HG02884 (cell line): ENCODE measurements around the gene LRP5.

Experiments
- ATAC-seq: cut with Tn5 transposase; IDR thresholded peaks from one replicate; pipeline ENCODE4 v1.9.1; 2021; ENCODE audit warnings: mild to moderate bottlenecking, moderate library complexity; ENCODE audit not compliant: unreplicated experiment

The LRP5 gene

DNA sequence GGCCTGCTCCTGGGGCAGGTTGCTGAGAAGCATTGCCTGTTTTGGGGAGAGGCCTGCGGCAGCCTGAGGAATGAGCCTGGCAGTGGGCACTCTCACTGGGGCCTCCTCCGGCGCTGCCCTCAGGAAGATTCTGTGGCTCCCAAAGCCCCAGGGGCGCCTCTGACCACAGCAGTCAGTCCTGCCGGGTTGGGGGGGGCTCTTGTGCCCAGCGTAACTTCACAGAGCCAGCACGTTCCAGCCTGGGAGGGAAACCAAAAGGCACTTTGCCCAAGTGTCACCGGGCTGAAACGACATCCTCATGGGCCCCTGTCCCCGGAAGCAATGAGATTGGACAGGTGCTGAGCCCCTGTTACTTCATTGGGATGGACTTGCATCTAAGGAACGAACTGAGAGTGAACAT, 4.3 kb upstream of the LRP5 start:
- no peak for ATAC-seq

DNA sequence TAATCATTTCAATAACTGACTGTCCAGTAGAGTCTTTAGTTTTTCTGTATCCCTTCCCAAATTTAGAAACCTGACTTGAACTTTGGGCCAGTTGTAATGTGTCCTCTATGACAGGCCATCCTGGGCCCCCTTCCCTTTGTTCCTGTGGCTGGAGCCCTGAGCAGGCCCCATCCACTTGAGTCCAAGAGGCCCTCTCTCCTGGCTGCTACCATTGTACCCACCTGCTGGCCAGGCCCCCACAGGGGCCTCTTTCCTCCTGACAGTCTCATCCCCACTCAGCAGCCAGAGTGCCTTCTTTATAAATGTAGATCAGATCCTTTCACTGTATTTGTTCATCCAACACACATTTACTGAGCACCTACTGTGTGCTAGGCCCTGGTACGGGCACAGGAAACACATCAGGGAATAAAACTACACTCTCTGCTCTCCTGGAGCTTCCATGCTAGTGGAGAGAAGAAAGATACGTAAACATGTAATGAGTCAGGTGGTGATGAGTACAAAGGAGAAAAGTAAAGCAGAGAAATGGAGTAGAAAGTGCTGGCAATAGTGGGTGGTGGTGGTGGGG, 2.7 kb upstream of the LRP5 start:
- no peak for ATAC-seq

DNA sequence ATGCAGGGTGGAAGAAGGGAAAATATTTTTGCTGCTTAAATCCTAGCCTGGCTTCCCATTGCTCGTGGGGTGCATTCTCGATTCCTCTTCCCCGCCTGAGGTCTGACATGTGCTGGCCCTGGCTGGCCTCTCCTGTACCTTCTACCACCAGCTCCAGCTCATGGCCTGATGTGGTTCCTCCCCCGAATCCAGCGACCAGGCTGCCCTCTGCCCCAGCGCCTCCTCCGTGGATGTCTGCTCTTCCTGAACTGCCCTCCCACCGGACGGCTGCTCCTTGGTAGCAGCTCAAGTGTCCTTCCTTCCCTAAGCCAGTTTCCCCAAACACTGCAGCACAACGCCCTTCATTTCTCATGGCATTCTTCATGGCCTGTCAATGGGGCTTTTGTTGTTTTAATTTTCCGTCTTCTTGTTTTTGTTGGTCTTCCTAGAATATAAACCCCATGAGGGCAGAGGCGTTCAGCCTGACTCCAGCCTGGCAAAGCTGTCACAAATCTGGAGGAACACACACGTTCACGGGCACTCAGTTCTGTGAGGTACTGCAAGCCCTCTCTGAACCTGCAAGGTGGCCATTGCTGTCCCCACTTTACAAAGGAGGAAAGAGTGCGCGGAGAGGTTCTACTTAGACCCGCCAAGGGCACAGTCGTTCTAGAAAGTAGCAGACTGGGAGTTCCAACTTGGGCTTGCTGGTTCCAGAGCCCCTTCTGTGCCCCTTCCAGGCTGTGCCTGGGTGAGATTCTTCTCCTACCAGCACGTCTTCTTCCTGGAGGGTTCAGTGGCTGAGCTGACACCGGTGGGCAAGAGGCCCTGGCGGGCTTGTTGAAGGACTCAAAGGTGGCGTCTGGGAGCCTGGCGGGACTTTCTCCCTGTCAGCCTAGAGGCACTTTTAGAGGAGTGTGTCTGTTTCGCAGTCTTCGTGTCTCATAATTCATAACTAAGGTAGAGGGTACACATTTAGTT, 953 bp upstream of the LRP5 start:
- no peak for ATAC-seq

DNA sequence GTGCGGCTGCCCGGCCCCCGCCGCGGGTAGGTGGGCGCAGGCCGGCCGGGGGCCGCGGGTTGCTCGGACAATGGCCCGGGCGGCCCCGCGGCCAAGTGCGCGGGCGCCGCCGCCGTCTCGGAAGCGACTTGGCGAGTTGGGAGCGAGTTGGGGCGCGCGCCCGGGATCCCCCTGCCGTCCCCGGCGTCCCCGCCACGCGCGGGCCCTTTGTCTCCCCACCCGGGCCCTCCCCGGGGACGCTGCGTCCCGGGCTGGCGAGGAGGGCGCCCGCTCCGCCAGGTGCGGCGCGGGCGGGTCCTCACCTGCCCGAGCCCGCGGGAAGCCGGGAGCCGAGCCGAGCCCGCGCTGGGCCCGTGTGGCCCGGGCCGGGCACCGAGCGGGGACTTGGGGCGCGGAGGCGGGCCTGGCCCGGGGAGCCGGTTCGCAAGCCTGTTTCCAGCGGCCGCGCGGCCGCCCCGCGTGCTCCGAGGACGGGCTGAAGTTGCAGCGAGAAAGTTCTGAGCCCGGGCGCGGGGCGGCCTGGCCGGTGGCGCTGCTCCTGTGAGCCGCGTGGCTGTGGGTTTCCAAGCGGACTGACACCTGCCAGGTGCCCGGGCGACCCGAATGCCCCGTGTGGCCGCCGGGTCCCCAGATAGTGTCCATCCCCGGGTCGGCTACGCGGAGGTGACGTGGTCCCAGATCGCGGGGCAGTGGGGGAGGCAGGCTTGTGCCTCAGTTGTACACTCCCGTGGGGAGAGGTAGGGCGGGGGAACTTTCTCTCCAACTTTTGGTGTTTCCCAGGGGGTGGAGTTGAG, 586 bp downstream of the LRP5 start:
- no peak for ATAC-seq

DNA sequence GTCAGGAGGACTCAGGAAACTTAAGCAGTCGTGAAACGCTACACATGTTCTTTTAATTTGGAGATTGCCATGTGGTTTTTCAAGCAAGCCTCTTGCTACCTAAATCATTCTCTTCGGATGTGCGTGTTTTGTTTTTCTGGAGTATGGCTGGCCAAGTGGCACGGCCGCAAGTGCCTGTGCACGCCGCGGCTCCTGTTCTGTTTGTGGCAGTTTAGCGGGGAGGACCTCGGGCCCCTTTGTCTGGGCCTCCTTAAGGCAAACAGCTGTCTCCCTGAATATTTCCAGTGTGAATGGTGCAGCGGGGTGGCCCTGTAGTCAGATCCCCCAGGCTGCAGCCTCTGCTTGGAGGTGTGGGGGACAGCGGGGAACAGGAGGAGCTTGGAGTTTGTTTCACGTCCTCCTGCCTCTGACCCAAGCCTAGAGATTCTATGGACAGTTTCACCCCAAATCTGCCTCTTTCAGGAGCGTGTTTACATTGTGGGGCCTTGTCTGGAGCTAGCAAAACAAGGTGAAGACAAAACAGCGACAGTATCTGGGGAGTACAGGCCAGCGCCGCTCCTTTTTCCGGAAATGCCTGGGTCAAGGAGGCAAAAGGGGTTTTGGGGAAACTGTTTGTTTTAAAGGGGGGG, 1.3 kb downstream of the LRP5 start:
- ATAC-seq: no peak

DNA sequence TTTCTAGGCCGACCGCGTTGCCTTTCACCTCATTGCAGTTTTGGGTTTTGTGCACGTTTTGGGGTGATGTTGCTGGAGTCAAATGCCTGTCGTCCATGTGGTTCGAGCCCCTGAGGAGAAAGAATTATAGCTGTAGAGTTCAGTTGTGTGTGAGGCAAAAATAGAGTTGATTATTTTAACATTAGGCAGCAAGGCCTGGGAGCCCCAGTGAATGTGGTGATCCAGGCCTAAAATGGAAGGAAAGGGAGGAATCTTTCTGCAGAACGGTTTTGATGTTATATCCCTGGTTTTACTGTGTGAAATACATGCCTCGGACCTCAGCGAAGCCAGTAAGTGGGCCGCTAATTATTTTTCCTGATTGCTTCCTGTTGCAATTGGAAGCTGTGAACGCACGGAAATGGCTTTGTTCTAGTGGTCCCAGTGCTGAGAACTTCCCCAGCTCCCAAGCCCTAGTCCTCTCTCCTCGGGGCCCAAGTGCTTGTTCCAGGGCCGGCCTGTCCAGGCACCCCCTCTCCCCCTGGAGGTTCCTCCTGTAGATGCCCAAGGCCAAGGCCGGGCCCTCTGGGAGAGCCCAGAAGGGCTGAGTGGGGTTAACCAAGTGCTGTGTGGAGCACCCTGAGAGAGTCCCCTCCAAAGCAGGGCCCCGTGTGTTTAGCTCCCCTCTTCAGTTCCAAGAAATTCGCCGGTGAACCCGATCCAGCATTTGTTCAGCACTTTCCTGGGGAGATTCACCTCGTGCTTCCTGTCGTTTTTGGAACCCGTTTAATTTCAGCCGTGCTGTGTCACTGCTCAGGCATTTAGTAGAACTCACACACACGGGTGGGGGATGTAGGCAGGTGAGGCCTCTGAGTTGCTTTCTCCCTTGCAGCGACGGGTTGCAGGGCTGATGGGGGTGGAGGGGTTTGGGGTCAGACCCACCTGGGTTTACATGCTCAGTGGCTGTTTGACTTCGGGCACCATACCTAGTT, 2.1 kb downstream of the LRP5 start:
- ATAC-seq: no peak

DNA sequence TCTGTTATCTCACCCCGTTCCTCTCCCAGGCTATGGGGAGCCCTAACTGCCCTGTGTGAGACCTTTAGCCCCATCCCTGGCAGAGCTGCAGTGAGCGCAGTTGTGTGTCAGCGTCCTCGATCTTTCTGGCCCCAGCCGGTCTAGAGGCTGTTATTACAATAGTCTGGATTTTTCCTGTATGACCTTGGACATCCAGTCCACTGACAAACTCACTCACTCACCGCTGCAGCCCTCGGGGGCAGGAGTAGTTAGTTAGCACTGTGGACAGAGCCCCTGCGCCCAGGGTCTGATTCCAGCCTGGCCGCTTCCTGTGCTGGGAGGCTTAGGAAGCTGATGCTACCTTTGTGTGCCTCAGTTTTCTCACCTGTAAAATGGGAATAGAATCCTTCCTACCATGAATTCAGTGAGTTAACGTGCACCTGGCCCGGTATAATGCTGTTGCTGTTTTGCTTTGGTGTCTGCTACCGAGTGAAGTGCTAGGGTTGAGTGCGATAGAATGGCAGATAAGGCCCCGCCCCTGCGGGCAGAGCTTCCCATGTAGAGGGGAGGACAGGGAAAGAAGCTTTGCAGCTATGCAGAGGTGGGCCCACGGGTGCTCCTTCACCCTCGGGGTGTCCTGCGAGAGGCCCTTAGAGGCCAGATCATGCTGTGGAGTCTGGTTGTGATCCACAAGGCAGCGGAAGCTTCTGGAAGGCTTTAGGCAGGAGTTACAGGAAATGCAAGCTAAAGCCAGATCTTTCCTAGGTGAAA, 3.0 kb downstream of the LRP5 start:
- no peak for ATAC-seq

DNA sequence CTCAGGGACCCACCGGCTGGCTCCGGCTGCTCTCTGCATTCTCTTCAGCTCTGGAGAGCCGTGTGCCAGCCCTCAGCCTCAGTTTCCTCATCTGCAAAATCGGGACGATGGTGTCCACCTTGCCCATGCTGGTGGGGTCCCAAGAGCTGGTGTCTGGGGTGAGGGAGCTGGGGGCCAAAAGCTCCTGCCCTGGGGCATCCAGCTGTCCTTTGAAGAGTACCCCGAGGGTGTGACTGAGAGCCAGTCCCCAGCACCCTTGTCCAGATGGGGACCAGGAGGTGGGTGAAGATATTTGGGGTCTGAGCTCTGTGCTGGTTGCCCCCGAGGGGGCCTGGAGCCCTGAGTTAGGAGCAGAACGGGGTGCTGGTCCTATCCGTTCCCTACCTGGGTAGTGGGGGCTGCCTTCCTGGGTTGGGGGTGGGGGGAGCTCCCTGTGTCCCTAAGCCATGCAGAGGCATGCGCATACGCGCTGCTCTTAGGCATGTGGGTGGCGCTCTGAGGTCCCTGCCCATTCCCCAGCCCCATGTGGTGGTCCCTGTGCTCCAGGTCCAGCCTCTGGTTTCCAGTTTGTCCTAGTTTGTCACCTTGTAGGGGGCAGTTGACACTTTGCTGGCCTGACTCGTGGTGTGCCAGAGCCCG, 4.9 kb downstream of the LRP5 start:
- no peak for ATAC-seq

DNA sequence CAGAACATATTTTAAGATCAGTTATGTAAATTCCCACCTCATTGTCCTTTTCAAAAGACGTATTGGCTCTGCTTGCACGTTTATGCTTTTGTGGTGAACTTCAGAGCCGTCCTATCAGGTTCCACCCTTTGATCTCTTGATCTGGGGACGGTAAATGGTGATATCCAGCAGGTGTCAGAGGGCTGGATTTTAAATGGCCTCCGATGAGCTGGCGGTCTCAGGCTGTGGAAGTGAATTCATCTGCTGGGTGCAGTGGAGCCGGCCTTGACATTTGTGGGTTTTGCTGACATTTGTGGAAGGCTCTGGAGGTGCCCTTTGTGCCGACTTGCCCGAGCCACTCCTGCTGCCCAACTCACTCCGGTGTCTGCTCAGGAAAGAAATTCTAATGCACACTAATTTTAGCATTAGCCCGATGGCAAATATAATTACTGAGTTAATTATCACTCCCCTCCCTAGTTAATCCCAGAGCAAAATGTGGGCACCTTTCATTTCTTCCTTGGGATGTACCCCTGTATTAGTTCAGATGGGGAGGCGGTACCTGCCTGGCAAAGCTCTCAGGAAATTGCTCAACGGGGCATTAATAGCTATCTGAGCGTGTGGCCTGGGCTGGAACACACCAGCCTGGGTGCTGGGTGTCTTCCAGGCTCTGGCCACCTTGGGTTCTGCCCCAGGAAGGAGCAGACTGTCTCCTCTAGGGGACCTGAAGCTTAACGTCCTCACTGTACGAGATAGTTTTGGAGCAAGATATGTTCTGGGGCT, 9.1 kb downstream of the LRP5 start:
- ATAC-seq: no peak

DNA sequence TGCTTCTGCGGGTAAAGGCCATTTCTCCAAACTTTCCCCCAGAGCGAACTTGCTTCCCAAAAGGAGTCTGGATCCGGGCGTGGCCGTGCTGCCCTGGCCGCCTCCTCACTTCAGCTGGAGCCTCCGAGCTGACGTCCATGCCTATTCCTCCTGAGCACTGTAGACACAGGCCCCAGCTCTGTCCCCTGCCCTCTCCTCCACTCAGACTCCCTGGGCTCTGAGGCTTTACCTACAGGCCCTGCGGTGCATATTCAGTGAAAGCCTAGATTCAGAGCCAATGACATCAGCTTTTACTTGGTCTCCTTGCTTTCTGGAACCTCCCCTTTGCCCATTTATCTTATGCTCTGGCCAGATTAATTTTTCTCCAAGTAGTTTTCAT, 9.7 kb downstream of the LRP5 start:
- ATAC-seq: no peak

DNA sequence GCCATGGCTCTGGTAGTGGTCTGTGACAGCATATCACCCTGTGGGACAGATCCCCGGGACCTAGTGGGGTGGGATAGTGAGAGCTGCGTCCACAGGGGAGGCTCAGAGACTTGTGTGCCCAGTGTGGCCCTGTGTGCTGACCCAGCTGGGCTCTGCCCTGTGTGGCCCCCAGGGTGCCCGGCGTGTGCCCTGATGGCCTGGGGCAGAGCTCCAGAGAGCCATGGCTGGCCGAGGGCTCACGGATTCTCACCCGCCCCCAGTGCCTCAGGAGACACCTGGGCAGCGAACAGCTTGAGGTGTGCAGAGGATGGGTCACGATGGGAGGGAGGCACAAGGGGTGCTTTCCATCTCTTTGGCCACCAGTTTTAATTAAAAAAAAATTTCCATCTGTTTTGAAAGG, 11.8 kb downstream of the LRP5 start:
- no peak for ATAC-seq

DNA sequence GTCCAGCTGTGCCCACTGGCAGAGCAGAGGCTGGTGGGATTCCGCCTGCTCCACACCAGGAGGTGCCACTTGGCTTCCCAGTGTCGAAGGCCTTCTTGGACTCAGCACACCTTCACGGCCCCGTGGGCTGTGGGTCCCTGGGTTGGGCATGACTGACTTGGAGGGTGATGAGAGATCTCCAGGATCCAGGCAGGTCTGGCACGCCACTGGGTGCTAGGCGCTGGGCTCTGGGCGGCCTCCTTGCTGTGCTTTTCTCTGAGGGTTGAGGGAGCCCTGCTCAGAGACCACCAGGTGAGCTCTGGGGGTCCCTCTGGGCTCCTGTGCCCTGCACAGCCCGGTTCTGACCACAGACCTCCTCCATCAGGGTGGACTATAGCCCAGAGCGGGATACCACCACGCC, 12.3 kb downstream of the LRP5 start:
- no peak for ATAC-seq

DNA sequence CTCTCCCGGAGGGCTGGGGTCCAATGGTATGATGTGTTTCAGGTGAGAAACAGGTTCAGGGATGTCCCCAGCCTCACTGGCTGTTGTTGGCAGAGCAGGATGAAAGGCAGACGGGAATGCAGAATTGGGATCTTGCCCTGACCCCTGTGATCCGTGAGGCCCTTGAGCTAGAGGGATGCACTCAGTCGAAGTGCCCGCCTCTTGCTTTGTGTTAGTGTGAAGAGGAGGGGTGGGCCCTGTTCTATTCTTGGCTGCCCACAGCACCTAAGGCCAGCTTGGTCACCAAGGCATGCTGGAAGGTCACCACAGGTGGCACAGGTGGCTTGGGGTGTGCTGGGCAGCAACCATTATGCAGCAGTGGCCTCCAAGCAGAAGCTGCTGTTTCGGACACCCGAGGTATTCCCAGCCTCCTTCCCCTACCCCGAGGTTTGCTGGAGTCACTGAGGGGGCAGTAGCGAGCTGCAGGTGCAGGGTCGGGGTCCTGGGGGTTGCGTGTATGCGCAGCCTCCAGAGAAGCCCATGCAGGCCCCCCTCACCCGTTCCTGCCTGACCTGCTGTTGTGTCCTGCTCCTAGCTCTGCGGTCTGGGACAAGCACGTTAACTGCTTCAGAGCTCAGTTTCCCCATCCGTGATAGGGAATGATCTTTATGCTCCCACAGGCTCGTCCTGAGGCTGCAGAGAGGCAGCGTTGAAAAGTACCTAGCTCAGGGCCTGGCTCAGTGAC, 13.0 kb downstream of the LRP5 start:
- no peak for ATAC-seq

DNA sequence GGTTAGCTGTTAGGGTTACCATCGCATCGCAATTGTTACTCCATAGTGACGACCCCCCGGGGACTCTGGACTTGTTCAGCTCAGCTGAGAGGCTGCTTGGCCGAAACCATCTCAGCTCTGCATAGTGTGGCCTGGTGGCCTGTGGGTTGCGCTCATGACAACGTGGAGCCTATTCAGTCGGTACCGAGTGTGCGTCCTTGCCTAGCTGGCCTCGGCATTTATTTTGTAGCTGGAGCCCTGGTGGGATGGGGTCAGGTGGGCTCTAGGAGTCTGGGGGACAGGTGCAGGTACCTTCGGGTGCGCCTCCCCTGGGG, 13.5 kb downstream of the LRP5 start:
- ATAC-seq: no peak

DNA sequence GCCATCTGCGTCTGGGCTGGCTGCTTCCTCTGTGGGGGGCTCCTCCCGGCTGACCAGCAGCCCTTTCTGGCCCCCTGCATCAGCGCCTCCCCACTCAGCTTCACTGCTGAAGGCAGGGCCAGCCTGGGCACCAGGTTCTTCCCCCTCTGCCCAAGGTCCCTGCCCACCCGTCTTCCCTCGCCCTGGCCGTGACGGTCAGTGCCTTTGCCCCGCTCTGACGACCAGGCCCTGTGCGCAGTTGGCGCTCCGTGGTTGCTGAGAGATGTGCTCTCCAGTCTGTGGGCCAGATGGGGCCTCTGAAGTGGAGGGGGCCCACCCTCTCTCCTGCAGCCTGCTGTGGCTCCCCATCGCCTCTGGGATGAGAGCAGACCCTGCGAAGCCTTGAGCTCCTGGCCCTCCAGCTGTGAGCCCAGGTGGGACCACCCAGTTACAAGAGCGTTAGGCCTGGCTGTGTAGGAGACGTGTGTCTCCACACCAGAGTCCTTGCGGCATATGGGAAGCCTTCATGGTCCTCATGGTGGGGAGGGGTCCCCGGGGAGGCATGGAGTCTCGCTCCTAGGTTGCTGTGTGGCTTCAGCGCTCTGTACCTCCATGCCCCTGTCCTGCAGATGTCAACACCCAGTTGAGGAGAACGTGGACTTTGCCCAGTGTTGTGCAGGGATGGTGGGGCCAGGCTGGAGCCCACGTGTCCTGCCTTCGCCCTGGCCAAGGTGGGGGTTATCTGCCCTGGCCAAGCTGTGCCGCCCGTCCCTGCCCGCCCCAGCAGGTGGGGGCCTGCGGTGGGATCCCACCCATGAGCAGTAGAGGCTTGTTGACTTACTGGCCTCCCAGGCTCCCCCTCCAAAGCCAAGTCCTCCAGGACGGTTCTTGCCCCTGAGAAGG, 14.2 kb downstream of the LRP5 start:
- ATAC-seq: no peak

DNA sequence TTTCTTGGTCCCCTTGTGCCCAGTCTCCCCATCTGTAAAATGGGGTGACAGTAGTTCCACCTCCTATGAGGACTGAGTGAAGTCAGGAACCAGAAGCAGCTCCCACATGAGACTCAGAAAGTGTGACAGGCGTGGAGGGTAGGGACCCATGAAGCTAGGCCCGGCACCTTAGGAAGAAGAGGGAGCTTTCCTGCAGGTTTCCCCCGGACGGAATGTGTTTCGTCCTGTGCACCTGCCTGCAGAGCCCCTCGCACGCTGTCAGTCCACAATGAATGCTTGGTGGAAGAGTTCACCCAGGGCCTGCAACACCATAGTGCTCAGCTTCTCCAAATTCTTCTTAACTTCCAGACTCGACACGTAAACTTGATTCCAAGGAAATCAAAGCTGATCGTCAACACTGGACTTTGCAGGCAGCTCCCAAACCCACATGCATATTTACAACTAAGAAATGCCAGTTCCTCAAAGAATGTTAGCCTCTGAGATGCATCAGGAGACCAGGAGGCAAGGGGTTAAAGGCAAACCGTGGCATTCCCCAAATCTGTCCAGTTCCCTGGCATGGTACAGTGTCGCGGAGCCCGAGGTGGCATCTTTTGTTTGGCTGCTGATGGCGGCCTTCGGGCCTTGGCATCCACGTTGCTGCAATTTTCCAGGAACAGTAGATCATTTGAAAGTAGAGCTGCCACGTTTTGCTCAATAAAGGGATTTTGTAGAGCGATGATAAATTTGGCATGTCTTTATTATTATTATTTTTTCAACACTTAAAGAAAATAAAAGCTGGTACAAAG, 15.4 kb downstream of the LRP5 start:
- no peak for ATAC-seq
